Astrocyte (in vitro differentiated cells and primary cell): ENCODE measurements around the gene FBXW9.

Experiments
- EZH2 ChIP-seq: IDR thresholded peaks from 2 replicates; pipeline ENCODE4 v1.6.1; 2012; ENCODE audit warnings: mild to moderate bottlenecking, low read length, inconsistent platforms; ENCODE audit not compliant: insufficient read depth
- TF ChIP-seq, protein P1 (sequence below): IDR thresholded peaks from 2 replicates; pipeline ENCODE4 v1.5.1; 2011; ENCODE audit warnings: low read depth, mild to moderate bottlenecking, inconsistent platforms, low read length, moderate library complexity; ENCODE audit not compliant: insufficient read depth

DNA sequence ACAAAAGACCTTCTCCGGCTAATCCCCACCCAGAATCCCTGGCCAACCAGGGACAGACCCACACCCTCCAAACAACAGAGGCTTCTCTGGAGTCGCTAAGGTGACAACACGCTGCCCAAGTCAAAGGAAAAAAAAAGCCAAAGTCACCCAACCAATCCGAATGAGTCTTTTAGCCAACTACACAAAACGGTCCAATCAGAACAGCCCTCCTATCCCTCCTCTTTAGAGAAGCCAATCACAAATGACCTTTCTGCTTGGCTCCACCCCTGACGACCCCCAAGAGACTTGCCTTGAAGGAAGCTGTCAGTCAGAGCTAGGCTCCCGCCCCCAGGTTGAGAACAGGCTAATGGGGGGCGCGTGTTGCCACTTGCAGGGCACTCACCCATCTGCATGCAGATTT lies 6.6 kb upstream of the FBXW9 start:
- TF ChIP-seq, protein P1, sequence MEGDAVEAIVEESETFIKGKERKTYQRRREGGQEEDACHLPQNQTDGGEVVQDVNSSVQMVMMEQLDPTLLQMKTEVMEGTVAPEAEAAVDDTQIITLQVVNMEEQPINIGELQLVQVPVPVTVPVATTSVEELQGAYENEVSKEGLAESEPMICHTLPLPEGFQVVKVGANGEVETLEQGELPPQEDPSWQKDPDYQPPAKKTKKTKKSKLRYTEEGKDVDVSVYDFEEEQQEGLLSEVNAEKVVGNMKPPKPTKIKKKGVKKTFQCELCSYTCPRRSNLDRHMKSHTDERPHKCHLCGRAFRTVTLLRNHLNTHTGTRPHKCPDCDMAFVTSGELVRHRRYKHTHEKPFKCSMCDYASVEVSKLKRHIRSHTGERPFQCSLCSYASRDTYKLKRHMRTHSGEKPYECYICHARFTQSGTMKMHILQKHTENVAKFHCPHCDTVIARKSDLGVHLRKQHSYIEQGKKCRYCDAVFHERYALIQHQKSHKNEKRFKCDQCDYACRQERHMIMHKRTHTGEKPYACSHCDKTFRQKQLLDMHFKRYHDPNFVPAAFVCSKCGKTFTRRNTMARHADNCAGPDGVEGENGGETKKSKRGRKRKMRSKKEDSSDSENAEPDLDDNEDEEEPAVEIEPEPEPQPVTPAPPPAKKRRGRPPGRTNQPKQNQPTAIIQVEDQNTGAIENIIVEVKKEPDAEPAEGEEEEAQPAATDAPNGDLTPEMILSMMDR: no peak
- no peak for TF ChIP-seq EZH2
